Fibroblast of skin of back (primary cell): ENCODE measurements around the gene AIPL1. TPM values are rescaled to one million over a fixed set of nuclear protein-coding genes. Genes with fewer than 3 reads are reported as not detected.
"Not testable (repeated sequence)": the region's sequence is repeated elsewhere in the genome, so short reads cannot be mapped to it uniquely, and the experiment has no call there.

ENCODE experiments used
- DNase-seq: peaks from one replicate; pipeline ENCODE4 v3.0.0-alpha.2; 2013
- polyA plus RNA-seq, 2 experiments: library from polyadenylated mRNA; unstranded; fragments of 120-200 nt; gene quantifications; one replicate each; pipeline ENCODE4 v1.2.1, GENCODE V29; 2013; ENCODE audit not compliant: insufficient read length in 2 of 2

The AIPL1 gene, protein sequence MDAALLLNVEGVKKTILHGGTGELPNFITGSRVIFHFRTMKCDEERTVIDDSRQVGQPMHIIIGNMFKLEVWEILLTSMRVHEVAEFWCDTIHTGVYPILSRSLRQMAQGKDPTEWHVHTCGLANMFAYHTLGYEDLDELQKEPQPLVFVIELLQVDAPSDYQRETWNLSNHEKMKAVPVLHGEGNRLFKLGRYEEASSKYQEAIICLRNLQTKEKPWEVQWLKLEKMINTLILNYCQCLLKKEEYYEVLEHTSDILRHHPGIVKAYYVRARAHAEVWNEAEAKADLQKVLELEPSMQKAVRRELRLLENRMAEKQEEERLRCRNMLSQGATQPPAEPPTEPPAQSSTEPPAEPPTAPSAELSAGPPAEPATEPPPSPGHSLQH
- not detected for polyA plus RNA-seq (2013, experiment 1 of 2; ENCODE audit: insufficient read length)
- not detected for polyA plus RNA-seq (2013, experiment 2 of 2; ENCODE audit: insufficient read length)

DNA sequence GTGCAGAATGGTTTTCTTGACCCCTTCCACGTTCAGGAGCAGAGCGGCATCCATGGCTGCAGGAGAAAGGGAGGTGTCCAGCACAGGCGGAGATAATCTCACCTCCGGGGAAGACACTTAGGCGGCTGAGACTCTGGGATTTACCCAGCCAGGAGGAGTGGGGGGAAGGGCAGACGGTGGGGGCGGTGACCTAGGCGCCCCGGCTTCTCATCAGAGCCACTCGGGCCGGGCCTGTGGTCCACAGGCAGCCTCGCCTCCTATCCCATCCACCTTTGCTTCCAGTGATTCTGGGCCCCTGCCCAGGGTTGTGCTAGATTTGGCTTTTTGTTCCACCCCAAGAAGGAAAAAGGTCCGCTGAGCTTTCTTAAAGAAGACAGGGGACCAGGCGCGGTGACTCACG is at the start of gene AIPL1:
AIPL1 (minus strand) TSS at position 71 of the 400 bp plus-strand sequence; CDS start at position 54, 17 bp downstream.
- DNase-seq: no peak

DNA sequence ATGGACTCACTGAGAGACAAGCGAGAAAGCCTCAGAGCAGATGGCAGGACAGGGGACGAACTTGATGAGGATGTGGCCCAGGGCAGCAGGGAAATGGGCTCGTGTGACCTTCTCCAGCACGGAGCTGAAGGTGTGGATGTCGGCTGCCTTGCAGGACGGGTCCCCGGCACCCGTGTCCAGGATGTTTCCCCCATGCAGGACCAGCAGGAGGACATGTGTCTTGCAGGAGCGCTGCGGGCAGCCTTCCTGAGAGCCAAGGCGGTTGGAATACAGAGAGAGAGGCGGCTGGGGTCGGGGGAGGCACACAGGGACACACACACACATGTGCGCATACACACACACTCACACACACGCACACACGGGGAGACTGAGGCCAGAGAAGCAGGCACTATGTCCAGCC is 48.6 kb upstream of the AIPL1 start:
- no peak for DNase-seq

DNA sequence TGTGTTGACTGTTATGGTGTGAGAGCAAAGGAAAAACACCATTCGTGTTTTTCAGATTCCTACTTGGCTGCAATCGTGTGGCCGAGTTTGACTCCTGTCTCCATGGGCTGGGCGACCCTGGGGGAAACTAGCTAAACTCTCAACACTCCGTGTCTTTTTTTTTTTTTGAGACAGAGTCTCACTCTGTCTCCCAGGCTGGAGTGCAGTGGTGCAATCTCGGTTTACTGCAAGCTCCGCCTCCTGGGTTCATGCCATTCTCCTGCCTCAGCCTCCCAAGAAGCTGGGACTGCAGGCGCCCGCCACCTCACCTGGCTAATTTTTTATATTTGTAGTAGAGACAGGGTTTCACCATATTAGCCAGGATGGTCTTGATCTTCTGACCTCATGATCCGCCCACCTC is 47.9 kb upstream of the AIPL1 start:
- DNase-seq: not testable (repeated sequence)

DNA sequence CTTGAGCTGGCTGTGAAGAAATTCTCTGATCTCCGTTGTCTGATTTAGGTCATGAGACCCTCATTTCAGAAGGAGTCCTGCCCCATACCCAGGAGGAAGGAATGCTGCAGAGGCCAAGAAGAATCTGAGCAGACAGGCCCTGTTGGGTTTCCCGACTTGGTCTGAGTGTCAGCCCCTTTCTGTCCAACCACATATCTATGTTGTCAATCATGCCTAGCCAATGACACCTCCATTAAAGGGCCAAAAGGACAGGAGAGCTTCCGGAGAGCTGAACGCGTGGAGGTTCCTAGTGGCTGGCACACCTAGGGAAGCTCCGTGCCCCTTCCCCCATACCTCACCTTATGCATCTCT is 47.2 kb upstream of the AIPL1 start:
- DNase-seq: no peak

DNA sequence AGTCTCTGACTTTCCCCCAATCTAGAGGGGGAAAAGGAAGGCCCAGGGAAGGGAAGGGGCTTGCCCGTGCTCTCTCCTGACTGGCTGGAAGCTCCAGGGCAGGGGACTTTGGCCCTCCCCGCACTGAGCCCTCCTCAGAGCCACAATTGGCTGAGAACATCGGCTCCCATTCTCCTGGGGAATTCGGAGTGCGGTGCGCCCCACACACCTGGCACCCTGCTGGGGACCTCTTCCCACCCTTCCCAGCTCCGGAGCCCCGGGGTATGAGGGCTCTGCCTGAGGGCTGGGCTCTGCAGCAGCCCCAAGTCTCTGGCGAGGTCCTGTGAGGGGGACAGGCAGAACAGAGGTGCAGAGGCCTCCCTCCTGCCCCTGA is 45.4 kb upstream of the AIPL1 start:
- DNase-seq: no peak

DNA sequence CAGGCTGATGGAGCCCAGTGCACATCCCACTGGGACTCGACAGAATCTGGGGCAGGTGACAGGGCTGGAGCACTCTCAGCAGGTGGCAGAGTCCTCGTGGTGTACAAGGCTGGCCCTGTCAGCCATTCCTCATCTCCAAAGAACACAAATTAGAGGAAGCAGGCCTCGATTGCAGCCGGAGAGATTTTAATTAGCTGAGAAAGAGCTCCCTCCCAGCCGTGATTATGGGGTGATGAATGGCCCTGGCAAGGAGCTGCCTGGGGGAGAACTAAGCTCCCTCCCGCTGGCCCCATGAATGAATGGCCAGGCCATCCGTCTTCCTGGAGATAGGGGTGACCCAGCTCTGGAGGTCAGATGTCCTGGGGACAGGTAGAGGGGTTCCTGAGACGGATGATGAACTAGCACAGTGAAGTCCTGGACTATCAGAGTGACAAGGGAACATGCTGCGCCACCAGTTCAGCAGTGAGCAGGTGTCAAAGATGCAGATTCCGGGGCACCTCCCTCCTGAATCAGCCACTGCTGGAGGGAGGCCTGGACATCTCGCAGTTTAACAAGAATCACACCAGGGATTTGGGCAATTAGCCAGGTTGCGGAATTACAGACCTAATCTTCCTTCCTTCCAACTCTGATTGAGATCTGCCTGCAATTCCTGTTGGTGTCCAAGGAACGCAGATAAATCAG is 44.8 kb upstream of the AIPL1 start:
- DNase-seq: no peak

DNA sequence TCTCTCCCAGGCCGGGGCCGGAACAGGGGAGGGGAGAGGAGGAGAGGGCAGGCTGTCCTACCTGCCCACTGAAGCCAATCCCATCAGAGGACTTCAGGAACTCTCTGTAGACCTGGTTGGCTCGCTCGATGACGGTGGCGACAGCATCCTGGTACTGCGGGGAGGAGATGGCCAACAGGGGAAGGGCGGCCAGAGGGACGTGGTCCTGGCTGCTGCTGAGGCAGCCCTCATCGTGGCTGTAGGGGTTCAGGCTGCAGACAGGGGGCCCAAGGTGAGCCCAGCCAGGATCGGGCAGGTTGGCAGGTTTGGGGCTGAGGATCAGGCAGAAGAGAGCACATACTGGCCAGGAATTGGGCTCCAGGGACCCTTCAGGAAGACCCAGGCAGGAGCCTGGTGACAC is 43.6 kb upstream of the AIPL1 start:
- DNase-seq: no peak

DNA sequence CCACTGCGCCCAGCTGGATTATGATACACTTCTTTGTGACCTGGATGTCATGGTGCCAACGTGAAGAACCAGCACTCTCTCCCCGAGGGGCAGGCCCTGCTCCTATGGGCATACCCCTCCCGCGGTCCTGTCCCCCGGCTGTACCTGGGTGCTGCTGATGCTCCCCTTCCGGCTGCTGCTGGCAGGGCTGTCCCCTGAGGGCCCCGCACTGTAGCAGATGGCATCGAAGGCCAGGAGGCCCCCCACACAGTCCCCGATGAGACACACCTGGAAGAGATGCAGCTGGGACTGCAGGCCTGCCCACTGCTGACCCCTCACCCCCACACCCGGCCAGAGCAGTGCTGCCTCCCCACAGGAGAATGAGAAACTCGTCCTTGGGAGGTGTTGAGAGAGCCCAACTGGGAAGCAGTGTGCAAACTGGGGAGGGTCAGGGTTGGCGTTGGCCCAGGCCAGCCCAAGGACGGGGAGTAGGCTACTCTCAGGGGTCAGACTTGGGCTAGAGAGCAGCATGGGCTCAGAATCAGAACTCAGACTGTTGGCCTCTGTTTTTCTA is 43.0 kb upstream of the AIPL1 start:
- no peak for DNase-seq

DNA sequence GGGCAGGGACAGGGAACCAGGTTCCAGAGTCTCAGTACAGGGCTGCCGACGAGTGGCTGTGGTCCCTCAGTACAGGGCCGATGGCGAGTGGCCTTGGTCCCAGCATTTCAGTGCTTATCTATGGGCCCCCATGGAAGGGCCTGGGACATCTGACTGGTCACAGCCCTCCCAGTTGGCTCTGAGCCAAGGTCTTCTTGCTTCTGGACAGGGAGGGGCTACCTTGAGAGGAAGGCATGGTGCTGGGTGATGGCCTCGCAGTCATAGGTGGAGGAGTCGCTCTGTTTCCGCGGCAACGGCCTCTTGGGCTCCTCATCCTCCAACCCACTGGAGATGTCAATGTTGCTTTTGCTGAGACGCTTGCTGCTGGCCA is 41.9 kb upstream of the AIPL1 start:
- DNase-seq: no peak

DNA sequence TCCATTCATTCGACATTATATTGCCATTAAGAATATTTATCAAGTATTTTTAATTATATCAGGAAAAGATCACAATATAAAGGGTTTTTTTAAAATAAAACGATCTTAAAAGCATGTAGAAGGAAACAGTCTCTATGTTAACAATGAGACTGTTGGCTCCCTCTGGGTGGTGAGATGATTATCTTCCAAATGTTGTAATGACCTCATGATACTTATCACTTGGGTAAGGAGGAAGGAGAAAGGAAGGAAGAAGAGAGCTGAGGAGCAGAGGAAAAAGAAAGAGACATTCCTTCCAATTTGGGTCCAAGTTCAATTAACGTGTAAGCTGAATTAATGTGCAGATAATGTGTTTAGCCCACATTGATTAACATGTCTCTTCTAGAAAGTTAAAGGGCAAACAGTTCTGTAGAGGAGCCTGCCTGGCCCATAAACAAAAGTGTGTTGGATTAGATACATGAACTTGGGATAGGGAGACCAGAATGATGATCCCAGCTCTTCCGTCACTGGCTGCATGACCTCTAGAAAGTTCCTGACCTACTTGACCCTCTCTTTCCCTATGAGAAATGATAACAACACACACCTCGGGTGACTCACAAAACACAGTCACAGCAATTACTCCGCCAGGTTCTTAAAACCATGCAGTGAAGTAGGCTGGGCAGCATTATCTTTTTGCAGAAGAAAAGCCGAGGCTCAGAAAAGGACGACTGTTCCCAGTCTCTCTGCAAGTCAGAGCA is 41.3 kb upstream of the AIPL1 start:
- DNase-seq: no peak

DNA sequence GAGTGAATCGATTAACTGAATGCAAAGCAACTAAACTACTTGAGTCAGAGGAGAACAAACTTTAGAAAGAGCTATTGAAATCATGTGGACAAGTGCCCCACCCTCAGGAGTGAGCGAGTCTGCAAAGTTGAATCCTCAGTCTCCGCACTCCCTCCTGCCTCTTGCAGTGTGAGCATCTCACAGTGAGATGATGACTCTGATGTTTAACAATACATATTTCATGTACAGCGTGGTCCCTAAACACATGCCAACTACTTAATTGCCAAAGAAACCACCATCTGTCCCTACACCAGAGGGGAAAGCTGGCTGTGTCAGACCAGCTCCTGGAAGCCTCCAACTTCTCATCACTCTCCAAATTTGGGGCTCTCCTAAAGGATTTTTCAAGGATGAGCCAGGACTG is 40.5 kb upstream of the AIPL1 start:
- no peak for DNase-seq

DNA sequence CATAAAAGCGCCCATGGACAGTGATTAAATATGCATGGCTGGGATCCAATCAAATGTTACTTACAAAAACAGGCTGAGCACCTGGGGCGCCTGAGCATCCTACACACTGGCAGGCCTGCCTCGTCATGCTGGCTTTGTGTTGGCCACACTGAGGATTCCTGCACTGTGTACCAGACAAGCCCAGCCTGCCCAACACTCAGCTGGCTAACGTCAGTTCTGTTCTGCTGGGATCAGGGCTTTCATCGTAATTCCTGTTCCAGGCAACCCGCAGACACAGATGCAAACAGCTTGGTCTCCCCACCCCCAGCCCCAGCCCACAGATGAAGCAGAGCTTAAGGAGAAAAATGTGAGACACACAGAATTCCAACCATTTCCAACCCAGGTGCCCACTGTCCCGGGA is 40.0 kb upstream of the AIPL1 start:
- no peak for DNase-seq

DNA sequence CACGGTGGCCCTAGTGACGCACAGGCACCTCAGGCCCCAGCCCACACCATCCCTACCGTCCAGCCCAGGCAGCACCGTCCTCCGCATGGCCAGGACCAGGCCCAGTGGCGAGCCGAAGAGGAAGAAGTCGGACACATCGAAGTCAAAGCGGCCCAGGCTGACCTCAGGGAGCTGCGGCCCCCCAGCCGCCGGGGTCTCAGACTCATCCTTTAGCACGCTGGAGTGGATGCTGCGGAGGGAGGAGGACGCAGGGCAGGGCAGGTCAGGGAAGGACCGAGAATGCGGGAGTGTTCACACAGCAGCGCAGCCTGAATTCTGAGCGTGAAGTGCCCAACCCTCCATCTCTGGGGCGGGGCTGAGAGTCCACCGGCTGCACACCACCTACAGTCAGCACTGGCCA is 39.5 kb upstream of the AIPL1 start:
- no peak for DNase-seq

DNA sequence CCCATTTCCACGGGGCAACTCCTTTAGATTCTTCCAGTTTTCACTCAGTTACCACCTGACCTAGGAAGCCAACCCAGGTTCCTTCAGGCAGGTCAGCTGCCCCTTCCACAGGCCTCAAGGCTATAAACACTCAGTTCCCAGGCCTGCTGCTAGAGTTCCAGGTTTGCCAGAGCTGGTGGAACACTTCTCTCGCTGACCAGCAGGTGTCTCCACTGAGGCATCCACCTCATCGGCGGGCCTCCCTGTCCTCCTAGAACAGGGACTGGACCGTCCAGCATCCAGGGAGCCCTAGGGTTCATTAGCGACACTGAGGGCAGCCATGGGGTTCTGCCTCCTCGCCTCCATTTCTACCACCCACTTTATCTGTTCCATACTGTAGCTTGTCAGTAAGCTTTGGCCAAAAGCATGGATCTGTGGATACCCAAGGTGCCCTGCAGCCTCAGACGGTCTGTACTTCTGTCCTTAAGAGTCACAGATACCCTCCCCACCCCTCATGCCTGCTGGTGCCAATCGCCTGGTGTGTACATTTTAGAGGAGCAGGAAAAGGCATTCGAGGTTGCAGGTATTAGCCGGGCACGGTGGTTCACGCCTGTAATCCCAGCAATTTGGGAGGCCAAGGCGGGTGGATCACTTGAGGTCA is 38.3 kb upstream of the AIPL1 start:
- DNase-seq: peak; percentile 61

DNA sequence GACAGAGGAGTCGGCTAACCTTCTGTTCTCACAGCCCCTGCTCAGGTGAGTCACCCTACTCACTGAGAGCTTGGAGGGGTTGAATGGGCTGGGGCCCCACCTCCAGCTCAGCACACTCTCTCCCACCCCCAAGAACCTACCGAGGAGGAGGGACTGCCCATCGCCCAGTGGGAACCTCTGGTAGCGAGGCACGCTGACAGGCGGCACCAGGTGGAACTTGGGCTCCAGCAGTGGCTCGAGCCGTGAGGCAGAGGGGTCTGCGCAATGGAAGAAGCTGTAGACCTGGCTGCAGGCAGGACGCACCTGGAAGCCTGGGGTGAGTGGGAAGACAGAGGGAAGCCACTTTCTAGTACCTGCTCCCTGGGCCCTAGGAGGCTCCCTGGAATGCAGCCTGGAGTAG is 37.6 kb upstream of the AIPL1 start:
- DNase-seq: no peak

DNA sequence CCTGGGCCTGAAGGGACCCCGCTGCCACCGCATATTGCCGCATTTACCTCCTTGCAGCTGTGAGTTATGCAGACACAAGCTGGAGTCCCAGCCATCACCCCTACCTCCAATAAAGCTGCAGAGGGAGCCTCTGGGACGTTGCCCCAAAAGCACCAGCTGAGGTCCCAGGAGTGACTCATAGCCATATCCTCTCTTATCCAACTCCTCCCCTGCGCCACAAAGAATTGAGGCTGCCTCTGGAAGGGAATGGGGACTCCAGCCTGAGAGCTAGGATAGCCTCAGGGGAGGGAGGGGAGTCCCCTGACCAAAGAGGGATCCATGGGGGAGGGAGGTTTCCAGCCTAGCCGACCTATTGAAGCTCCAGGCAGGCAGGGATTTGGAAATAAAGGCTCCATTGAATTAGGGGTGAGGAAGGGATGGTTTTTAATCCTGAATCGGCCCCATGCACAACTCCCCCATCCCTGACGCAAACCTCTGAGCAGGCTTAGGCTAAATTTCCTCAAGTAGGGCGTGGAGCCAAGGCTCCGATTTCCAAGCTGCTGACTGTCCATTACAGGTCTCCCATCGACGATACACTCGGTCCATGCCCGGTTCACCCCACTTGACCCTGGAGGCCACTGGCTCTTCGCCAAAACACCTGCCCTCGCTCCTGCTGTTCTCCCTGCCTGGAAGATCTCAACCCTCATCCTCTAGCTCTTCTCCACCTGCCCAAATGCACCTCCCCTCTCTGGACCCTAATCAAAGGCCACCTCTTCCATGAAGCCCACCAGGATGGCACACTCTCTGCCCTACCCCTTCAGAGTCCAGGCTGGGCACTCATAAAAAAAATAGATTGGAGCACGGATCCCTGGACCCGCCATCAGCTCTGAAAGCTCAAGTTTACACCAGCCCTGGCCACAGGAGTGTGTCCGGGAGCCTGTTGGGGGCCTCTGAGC is 36.9 kb upstream of the AIPL1 start:
- DNase-seq: peak; percentile 70

DNA sequence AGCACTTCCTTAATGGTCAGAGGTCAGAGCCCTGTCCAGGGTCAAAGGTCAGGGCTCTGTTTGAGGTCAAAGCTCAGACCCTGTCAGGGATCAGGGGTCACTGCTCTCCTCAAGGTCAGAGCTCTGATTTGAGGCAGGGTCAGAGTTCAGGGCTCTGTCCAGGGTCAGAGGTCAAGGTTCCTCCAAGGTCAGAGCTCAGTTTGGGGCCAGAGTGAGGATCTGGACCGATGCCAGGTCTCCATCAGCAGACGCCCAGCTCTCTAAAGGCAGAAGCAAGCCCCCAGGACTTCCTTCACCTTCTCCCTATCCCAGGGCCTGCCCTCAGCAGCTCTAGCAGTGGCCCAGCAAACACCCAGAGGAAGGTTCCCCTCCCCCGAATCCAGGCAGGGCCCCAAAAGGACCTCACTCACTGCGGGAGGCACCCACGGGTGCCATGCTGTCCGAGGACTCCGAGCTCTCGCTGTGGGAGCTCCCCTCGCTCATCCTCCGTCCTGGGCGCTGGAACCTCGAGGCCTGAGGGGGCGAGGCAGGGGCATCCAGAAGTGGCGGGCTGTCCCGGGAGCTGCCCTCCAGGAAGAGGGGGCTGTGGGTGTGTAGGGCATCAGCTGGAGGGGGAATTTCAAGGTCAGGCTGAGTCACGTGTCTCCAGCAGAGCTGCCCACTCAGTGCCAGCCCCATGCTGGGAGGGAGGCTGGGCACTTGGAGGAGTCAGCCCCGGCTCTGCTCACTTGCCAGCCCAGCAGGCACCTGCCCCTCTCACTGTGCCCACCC is 36.0 kb upstream of the AIPL1 start:
- DNase-seq: no peak

DNA sequence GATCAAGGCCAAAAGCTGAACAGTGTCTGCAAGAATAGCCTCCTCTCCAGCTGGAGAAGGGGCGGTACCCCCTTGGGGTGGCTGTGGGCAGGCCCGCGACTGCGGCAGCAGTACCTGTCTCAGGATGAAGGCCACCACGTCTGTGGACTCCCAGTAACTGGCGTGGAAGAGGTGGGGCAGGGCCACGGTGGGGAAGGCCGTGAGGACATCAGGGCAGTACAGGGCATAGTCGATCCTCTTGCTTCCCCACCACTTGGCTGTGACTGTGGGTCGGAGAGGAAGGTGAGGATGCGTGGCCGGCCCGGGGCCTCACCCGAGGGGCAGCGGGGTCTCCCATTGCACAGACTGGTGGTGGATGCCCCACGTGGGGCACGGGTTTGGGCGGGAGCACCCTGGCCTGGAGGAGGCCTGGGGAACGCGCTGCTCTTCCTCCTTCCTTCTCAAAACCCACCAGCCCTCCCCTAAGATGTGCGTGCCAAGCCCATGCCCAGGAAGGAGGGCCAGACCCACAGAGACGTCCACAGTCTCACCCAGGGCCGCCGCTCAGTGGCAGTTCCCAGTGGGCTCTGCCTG is 35.3 kb upstream of the AIPL1 start:
- DNase-seq: no peak

DNA sequence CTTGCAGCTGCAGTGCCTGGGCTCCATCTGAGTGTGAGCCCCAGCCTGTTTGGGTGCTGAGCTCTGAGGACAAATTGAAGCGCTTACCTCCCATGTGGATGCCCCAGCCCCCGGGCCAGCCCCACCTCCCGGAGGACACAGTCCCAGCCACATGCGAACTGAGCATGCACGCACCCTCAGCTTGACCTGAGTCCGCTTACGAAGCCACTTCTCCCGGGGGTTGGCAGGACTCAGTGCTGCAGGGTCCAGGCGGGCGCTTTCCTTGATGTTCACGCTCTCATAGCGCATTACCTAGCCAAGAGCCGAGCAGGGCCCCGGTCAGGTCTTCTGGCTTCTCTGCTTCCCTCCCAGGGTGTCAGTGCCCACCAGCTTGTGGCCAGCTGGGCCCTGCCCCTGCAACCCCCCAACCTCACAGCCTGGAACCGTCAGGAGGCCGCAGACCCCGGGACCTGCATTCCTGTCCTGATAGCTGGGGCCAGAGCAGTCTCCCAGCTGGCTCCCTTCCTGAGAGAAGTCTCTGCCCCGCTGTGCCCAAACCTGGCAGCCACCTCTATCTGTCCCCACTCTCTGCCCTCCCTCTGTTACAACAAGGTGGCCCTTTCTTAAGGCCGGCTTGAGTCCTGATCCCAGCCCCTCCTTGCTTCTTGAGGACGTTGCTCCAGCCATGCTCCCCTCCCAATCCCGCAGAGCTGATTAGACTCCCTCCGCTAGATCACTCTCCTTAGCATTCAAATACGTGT is 33.3 kb upstream of the AIPL1 start:
- no peak for DNase-seq

DNA sequence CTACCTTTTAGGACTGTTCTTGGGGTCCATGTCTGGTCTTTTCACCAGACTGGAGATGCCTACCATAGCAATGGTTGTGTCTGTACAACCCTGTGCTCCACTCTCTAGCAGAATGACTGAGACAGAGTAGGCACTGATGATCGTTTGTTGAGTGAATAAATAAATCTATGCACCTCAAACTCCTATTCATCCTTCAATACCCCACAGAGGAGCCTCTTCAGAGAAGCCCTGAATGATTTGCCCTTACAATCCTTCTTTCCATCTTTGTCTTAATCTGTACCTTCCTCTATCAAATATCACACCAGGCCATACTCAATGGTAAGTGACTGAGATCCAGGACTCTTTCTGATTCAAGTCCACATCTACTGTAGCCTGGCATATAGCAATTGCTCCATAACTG is 32.6 kb upstream of the AIPL1 start:
- no peak for DNase-seq
